ENCODE data around the gene MFSD2B.
"Not testable (repeated sequence)": the region's sequence is repeated elsewhere in the genome, so short reads cannot be mapped to it uniquely, and the experiment has no call there.

MFSD2B gene

DNA sequence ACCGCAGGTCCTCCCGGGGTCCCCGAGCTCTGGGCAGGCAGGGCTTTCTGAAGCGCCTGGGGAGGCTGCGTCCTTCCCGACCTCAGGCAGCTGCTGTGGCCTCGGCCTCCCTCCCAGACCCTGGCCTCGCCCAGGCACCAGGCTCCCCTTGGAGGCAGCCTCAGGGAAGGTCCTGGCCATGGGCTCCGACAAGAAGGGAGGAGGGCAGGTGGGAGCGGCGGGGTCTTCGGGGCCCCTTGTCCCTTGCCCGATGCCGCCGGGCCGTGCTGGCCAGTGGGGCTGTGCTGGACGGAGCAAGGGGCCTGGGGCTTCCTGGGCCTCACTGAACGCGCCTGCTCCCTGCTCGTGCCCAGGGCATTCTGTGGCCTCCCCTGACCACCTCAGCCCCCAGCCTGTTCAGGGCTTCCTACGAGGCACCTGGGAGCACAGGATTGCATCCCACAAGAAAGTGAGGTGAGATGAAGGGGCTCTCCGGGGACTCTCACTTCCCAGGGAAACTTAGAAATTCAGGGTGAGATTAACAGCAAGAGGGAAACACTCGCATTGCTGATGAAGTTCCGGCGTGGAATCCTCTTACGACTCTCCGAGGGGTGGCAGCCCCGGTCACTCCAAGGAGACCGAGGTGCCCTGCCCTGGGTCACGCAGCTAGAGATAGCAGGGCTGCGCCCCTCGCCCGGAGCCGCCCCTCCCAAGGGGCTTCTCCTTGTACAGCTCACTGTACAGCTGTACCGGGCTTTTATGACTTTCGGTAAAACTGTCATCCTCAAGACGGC is 778 bp downstream of the MFSD2B start:
- Histone ChIP-seq H3K27me3 (ENCODE audit: control insufficient read depth in 1 of 2, insufficient read depth in 2 of 2, low read length in 2 of 2) (peaks cover 27 to 28% of the 10 kb centered on the region in 2 donors), H3K9me3 (ENCODE audit: control insufficient read depth in 2 of 2, low read length in 2 of 2) (no peaks in the 10 kb centered on the region), H3K27ac (ENCODE audit: low read length) (no peak overlapping the region), H3K4me1 (ENCODE audit: control insufficient read depth, insufficient read depth, low read length) (peaks cover 11% of the 10 kb centered on the region), H3K36me3 (ENCODE audit: control insufficient read depth in 2 of 2, insufficient read depth in 2 of 2, low read length in 2 of 2) (no peaks in the 10 kb centered on the region), H3K9ac (ENCODE audit: low read length in 2 of 2) (no peak overlapping the region), H3K4me3 (ENCODE audit: low read length in 2 of 2) (peak overlapping the region in 1 of 2 donors; percentile 58)

DNA sequence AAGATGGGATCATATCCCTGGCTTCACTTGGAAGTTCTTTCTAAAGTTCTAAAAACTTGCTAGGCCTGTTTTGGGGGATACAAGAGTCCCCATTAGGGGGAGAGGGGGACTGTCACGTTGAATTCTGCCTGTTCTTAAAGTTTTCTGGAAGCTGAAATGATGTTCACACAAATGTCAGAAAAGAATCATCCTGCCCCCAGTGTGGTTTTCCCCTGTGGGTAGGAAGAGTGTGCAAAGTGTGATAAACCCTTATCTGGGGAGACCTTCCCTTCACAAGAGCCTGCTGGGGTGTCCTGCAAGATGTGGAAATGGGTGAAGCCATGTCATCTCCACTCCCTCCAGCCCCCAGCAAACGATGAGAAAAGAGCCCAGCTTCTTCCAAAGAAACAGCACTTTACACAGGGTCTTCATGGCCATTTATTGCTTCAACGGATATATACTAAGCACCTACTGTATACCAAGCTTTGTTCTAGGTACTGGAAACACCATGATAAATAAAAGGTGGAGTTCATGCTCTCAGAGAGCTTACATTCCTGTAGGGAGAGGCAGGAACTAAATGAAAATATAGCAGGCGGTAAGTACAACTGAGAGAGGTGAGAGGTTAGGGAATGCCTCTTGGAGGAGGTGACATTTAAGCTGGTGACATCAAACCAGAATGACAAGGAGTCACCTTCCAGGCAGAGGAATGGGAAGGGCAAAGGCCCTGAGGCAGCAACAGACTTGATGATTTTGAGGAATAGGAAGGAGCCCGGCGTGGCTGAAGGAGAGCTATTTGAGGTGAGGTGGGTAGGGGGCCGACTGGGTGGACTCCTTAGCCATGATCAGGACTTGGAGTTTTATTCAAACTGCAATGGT is 1.6 kb downstream of the MFSD2B start:
- Histone ChIP-seq H3K36me3 (ENCODE audit: control insufficient read depth in 2 of 2, insufficient read depth in 2 of 2, low read length in 2 of 2) (no peaks in the 10 kb centered on the region), H3K9me3 (ENCODE audit: control insufficient read depth in 2 of 2, low read length in 2 of 2) (no peaks in the 10 kb centered on the region)

DNA sequence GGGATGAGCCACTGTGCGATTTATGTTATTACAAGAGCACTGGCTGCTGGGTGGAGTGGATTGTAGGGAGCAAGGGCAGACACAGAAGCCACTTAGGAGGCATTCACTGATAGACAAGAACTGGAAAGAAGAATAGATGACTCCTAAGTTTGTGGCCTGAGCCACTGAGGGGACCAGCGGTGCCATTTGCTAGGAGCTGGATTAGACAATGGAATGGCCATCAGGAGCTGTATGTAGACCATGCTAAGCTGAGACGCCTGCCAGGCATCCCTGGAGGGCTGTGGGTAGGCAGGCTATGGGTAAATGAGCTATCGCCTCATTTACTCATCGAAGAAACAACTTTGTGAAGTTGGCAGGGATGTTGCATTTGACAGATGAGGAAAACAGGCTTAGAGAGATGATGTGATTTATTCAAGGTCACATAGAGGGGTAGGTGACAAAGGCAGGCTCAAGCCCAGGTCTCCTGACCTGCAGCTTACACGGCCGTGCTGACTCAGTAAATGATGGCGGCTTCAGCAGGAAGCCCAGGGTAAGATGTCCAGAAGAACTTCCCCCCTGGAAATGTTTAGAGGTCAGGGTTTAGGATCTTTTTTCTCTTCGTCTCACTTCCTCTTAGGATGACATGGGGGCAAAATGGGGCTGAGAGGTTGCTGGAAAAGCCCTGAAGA is 2.8 kb downstream of the MFSD2B start:
- H3K27me3 ChIP-seq (ENCODE audit: control insufficient read depth in 1 of 2, insufficient read depth in 2 of 2, low read length in 2 of 2) = peaks cover 27 to 28% of the 10 kb centered on the region in 2 donors
- no peak overlapping the region for H3K9ac ChIP-seq (ENCODE audit: low read length in 2 of 2)
- H3K4me3 ChIP-seq (ENCODE audit: low read length in 2 of 2) = no peak overlapping the region
- no peaks in the 10 kb centered on the region for H3K9me3 ChIP-seq (ENCODE audit: control insufficient read depth in 2 of 2, low read length in 2 of 2)
- H3K4me1 ChIP-seq (ENCODE audit: control insufficient read depth, insufficient read depth, low read length) = peaks cover 11% of the 10 kb centered on the region
- no peak overlapping the region for H3K27ac ChIP-seq (ENCODE audit: low read length)
- no peaks in the 10 kb centered on the region for H3K36me3 ChIP-seq (ENCODE audit: control insufficient read depth in 2 of 2, insufficient read depth in 2 of 2, low read length in 2 of 2)

More for the DNA sequence above, 1.6 kb downstream of the MFSD2B start:
- Histone ChIP-seq H3K27ac (ENCODE audit: low read length) (no peak overlapping the region), H3K4me1 (ENCODE audit: control insufficient read depth, insufficient read depth, low read length) (peaks cover 11% of the 10 kb centered on the region), H3K27me3 (ENCODE audit: control insufficient read depth in 1 of 2, insufficient read depth in 2 of 2, low read length in 2 of 2) (peaks cover 27 to 28% of the 10 kb centered on the region in 2 donors), H3K4me3 (ENCODE audit: low read length in 2 of 2) (no peak overlapping the region), H3K9ac (ENCODE audit: low read length in 2 of 2) (no peak overlapping the region)

DNA sequence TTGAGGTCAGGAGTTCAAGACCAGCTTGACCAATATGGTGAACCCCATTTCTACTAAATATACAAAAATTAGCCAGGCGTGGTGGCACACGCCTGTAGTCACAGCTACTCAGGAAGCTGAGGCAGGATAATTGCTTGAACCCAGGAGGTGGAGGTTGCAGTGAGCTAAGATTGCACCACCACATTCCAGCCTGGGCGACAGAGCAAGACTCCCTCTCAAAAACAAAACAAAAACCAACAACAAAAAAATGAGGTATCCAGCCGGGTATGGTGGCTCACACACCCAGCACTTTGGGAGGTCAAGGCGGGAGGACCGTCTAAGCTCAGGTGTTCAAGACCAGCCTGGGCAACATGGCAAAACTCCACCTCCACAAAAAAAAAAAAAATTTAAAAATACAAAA is 5.0 kb downstream of the MFSD2B start:
- not testable (repeated sequence) for H3K36me3 ChIP-seq (ENCODE audit: control insufficient read depth in 2 of 2, insufficient read depth in 2 of 2, low read length in 2 of 2); H3K9ac ChIP-seq (ENCODE audit: low read length in 2 of 2); H3K9me3 ChIP-seq (ENCODE audit: control insufficient read depth in 2 of 2, low read length in 2 of 2); H3K27ac ChIP-seq (ENCODE audit: low read length); H3K4me1 ChIP-seq (ENCODE audit: control insufficient read depth, insufficient read depth, low read length); H3K4me3 ChIP-seq (ENCODE audit: low read length in 2 of 2)
- H3K27me3 ChIP-seq (ENCODE audit: control insufficient read depth in 1 of 2, insufficient read depth in 2 of 2, low read length in 2 of 2) = peaks cover 18 to 20% of the 10 kb centered on the region in 2 donors

DNA sequence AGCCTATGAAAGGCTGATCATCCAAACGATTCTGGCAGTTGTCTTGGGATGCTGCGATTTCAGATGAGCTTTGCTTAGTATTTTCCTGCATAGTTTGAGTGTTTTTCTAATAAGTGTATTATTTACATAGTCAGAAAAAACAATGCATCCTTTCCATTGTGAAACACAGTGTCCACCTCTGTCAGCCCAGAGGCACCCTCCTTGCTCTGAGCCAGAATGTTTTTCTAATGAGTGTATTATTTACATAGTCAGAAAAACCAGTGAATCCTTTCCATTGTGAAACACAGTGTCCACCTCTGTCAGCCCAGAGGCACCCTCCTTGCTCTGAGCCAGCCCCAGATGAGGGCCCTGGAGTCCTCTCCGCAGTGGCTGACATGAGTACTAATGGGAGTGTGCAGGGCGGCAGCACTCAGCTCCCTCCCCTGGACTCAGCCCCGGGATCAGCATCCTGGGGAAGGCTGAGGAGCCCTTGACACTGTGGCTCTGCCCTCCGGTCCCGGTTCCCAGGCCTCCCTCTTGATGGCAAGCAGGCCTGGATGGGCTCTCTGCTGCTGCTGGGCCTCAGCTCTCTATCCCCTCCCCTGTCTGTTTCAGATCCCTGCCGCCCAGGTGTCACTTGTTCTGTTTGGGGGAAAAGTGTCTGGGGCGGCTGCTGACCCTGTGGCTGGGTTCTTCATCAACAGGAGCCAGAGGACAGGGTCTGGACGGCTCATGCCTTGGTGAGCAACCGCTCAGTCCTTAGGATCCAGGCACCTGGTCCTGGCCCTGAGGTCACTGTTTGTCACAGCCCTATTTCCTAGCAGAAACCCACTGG is 5.9 kb downstream of the MFSD2B start:
- H3K27me3 ChIP-seq (ENCODE audit: control insufficient read depth in 1 of 2, insufficient read depth in 2 of 2, low read length in 2 of 2) = peaks cover 10 to 12% of the 10 kb centered on the region in 2 donors
- H3K4me3 ChIP-seq (ENCODE audit: low read length in 2 of 2) = no peak overlapping the region
- no peak overlapping the region for H3K27ac ChIP-seq (ENCODE audit: low read length)
- no peaks in the 10 kb centered on the region for H3K4me1 ChIP-seq (ENCODE audit: control insufficient read depth, insufficient read depth, low read length)
- no peaks in the 10 kb centered on the region for H3K36me3 ChIP-seq (ENCODE audit: control insufficient read depth in 2 of 2, insufficient read depth in 2 of 2, low read length in 2 of 2)
- no peak overlapping the region for H3K9ac ChIP-seq (ENCODE audit: low read length in 2 of 2)
- H3K9me3 ChIP-seq (ENCODE audit: control insufficient read depth in 2 of 2, low read length in 2 of 2) = no peaks in the 10 kb centered on the region

DNA sequence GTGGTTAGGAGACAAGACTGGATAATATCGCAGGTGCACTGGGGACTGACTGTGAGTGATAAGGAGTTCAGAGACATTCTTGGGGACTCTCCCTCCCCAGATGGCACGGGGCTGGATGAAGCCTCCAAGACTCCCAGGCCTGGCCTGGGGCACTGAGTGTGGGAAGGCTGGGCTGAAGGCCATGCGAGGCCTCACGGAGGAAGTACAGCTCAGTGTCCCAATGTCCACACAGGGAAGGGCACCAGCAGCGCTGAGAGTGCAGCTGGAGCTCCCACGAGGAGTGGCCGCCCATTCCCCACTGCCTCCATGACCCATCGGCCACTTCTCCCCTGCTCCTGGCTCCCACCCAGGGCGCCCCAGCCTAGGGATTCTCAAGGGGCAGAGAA is 6.5 kb downstream of the MFSD2B start:
- H3K9ac ChIP-seq (ENCODE audit: low read length in 2 of 2) = no peak overlapping the region
- no peaks in the 10 kb centered on the region for H3K4me1 ChIP-seq (ENCODE audit: control insufficient read depth, insufficient read depth, low read length)
- H3K36me3 ChIP-seq (ENCODE audit: control insufficient read depth in 2 of 2, insufficient read depth in 2 of 2, low read length in 2 of 2) = no peaks in the 10 kb centered on the region
- no peak overlapping the region for H3K27ac ChIP-seq (ENCODE audit: low read length)
- H3K9me3 ChIP-seq (ENCODE audit: control insufficient read depth in 2 of 2, low read length in 2 of 2) = no peaks in the 10 kb centered on the region
- no peak overlapping the region for H3K4me3 ChIP-seq (ENCODE audit: low read length in 2 of 2)
- H3K27me3 ChIP-seq (ENCODE audit: control insufficient read depth in 1 of 2, insufficient read depth in 2 of 2, low read length in 2 of 2) = peaks cover 4 to 8% of the 10 kb centered on the region in 2 donors

DNA sequence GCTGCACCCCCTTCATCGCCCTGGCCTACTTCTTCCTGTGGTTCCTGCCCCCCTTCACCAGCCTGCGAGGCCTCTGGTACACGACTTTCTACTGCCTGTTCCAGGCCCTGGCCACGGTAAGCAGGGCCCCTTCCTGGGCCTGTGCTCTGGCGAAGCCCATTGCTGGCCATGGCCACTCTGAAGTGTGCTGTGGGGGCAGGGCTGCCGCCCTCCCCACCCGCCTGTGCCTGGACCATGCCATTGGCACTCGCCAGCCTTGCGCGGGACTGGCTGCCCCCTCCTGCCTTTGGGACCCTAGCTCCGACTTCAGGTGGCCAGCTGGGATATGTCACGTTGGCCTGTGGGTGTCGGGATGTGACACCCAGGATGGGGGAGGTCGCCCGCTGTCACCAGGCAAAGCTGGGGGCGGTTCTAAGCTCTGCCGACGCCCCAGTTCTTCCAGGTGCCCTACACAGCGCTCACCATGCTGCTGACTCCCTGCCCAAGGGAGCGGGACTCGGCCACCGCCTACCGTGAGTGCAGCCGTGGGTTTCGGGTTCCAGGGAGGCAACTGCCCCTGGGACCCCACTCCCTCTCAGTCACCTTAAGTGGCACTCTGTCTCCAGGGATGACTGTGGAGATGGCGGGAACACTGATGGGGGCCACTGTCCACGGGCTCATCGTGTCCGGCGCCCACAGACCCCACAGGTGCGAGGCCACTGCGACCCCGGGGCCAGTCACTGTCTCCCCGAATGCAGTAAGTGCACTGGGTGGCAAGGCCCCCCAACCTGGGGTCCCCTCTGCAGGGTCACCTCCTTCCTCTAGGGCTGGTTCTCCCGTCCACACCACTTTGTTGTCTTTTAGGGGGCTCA is 7.2 kb downstream of the MFSD2B start:
- H3K4me3 ChIP-seq (ENCODE audit: low read length in 2 of 2) = no peak overlapping the region
- peaks cover 0 to 4% of the 10 kb centered on the region in 2 donors for H3K27me3 ChIP-seq (ENCODE audit: control insufficient read depth in 1 of 2, insufficient read depth in 2 of 2, low read length in 2 of 2)
- H3K27ac ChIP-seq (ENCODE audit: low read length) = no peak overlapping the region
- H3K9ac ChIP-seq (ENCODE audit: low read length in 2 of 2) = no peak overlapping the region
- no peaks in the 10 kb centered on the region for H3K36me3 ChIP-seq (ENCODE audit: control insufficient read depth in 2 of 2, insufficient read depth in 2 of 2, low read length in 2 of 2)
- H3K4me1 ChIP-seq (ENCODE audit: control insufficient read depth, insufficient read depth, low read length) = no peaks in the 10 kb centered on the region
- no peaks in the 10 kb centered on the region for H3K9me3 ChIP-seq (ENCODE audit: control insufficient read depth in 2 of 2, low read length in 2 of 2)

DNA sequence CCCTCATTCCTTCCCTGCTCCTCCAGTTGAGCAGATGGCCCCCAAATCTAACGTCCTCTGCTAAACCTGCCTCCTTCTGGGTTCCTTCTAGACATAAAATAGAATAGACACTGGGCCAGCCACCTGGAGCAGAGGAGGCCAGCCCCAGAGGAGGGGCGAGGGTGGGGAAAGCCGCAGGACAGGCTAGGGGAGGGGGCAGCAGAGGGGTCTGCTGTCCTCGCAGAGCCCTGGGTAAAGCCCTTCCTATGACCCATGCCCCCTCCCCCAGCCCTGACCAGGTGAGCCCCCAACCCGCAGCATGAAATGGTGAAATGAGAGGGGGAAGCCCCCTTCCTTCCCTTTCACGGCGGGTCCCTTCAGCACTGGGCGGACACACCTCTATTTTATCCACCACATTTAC is 7.8 kb downstream of the MFSD2B start:
- peaks cover 0 to 2% of the 10 kb centered on the region in 2 donors for H3K36me3 ChIP-seq (ENCODE audit: control insufficient read depth in 2 of 2, insufficient read depth in 2 of 2, low read length in 2 of 2)
- peaks cover 0 to 2% of the 10 kb centered on the region in 2 donors for H3K27me3 ChIP-seq (ENCODE audit: control insufficient read depth in 1 of 2, insufficient read depth in 2 of 2, low read length in 2 of 2)
- no peak overlapping the region for H3K9ac ChIP-seq (ENCODE audit: low read length in 2 of 2)
- H3K9me3 ChIP-seq (ENCODE audit: control insufficient read depth in 2 of 2, low read length in 2 of 2) = no peaks in the 10 kb centered on the region
- H3K4me3 ChIP-seq (ENCODE audit: low read length in 2 of 2) = no peak overlapping the region
- H3K4me1 ChIP-seq (ENCODE audit: control insufficient read depth, insufficient read depth, low read length) = no peaks in the 10 kb centered on the region
- no peak overlapping the region for H3K27ac ChIP-seq (ENCODE audit: low read length)

DNA sequence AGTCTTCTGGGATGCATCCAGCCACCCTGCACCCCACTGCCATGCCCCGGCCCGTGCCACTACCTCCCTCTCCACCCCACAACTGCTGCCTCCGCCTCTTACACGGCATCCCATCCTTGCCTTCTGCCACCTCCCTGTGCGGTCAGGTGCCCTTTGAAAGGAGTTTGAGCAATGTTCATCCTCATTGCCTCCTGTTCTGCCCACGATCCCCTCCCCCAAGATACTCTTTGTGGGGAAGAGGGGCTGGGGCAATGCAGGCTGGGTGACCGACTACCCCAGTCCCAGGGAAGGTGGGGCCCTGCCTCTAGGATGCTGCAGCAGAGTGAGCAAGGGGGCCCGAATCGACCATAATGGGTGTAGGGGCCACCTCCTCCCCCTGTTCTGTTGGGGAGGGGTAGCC is 8.4 kb downstream of the MFSD2B start:
- Histone ChIP-seq H3K36me3 (ENCODE audit: control insufficient read depth in 2 of 2, insufficient read depth in 2 of 2, low read length in 2 of 2) (peaks cover 0 to 6% of the 10 kb centered on the region in 2 donors), H3K9ac (ENCODE audit: low read length in 2 of 2) (no peak overlapping the region), H3K4me1 (ENCODE audit: control insufficient read depth, insufficient read depth, low read length) (no peaks in the 10 kb centered on the region), H3K27me3 (ENCODE audit: control insufficient read depth in 1 of 2, insufficient read depth in 2 of 2, low read length in 2 of 2) (no peaks in the 10 kb centered on the region), H3K9me3 (ENCODE audit: control insufficient read depth in 2 of 2, low read length in 2 of 2) (no peaks in the 10 kb centered on the region), H3K4me3 (ENCODE audit: low read length in 2 of 2) (no peak overlapping the region), H3K27ac (ENCODE audit: low read length) (no peak overlapping the region)

Measured in stomach smooth muscle (tissue), 2 donors.